Keratinocyte (primary cell): ENCODE results near the gene PPP2R5B. TPM values are rescaled to one million over a fixed set of nuclear protein-coding genes. Genes with fewer than 3 reads are reported as not detected.

ENCODE experiments used
- DNase-seq: peaks from one replicate; pipeline ENCODE4 v3.0.0-alpha.2; 2011; ENCODE audit warnings: low read depth, missing footprints, low spot score
- FAIRE-seq: peaks from 2 replicates; lab custom pipeline; 2011; peaks lifted over from hg19 to GRCh38; lab: Jason Lieb, UNC
- H2AFZ ChIP-seq: 2 replicates; pipeline ENCODE4 v1.6.0; 2012; ENCODE audit warnings: low read length, control low read depth, inconsistent platforms; ENCODE audit not compliant: control insufficient read depth
- H3K27ac ChIP-seq: 2 replicates; pipeline ENCODE4 v1.5.1; 2011; ENCODE audit warnings: low read length; ENCODE audit not compliant: control insufficient read depth, insufficient read depth
- H3K27me3 ChIP-seq: 3 replicates; pipeline ENCODE4 v1.6.0; 2011; ENCODE audit warnings: low read length; ENCODE audit not compliant: control insufficient read depth, insufficient read depth; ENCODE audit errors: extremely low read depth
- H3K36me3 ChIP-seq, 2 experiments: 2 replicates in 1 of 2; 3 replicates in 1 of 2; pipeline ENCODE4 v1.5.1; 2011; ENCODE audit warnings: low read length in 2 of 2, mild to moderate bottlenecking in 1 of 2; ENCODE audit not compliant: control insufficient read depth in 2 of 2, insufficient read depth in 2 of 2; ENCODE audit errors: extremely low read depth in 1 of 2
- H3K4me1 ChIP-seq: 3 replicates; pipeline ENCODE4 v1.5.1; 2011; ENCODE audit warnings: low read length; ENCODE audit not compliant: control insufficient read depth, insufficient read depth; ENCODE audit errors: extremely low read depth
- H3K4me2 ChIP-seq: 3 replicates; pipeline ENCODE4 v1.6.0; 2011; ENCODE audit warnings: low read depth, low read length; ENCODE audit not compliant: control insufficient read depth, insufficient read depth; ENCODE audit errors: extremely low read depth
- H3K4me3 ChIP-seq, 3 experiments: fragments of 200-600 bp in 1 of 3; sonication (generic) in 1 of 3; 2 replicates in 2 of 3; 3 replicates in 1 of 3; pipeline ENCODE4 v1.5.1; 2011 to 2016; ENCODE audit warnings: low read length in 3 of 3, mild to moderate bottlenecking in 3 of 3, control low read depth in 2 of 3, inconsistent platforms in 1 of 3, low read depth in 1 of 3, mixed read lengths in 1 of 3, mixed run types in 1 of 3, moderate library complexity in 1 of 3; ENCODE audit not compliant: control insufficient read depth in 2 of 3, insufficient read depth in 2 of 3; ENCODE audit errors: extremely low read depth in 1 of 3
- H3K79me2 ChIP-seq: 2 replicates; pipeline ENCODE4 v1.6.0; 2012; ENCODE audit warnings: low read length; ENCODE audit not compliant: control insufficient read depth, insufficient read depth
- H3K9ac ChIP-seq: 3 replicates; pipeline ENCODE4 v1.6.0; 2011; ENCODE audit warnings: low read length; ENCODE audit not compliant: control insufficient read depth, insufficient read depth; ENCODE audit errors: extremely low read depth
- H3K9me1 ChIP-seq: 3 replicates; pipeline ENCODE4 v1.6.0; 2011; ENCODE audit warnings: low read length; ENCODE audit not compliant: control insufficient read depth, insufficient read depth; ENCODE audit errors: extremely low read depth
- H3K9me3 ChIP-seq: 2 replicates; pipeline ENCODE4 v1.5.1; 2012; ENCODE audit warnings: low read depth, low read length; ENCODE audit not compliant: control insufficient read depth
- H4K20me1 ChIP-seq: 3 replicates; pipeline ENCODE4 v1.6.0; 2011; ENCODE audit warnings: low read length; ENCODE audit not compliant: control insufficient read depth, insufficient read depth; ENCODE audit errors: extremely low read depth
- EZH2 ChIP-seq: IDR thresholded peaks from one replicate; pipeline ENCODE4 v1.6.1; 2012; ENCODE audit warnings: inconsistent platforms, mild to moderate bottlenecking, low read length, moderate library complexity
- dilution Hi-C: fragments of 300-500 bp; cut with MboI; formaldehyde crosslinking; loops from one replicate; pipeline ENCODE4 v1.7.0; 2020; ENCODE audit warnings: low sequenced_read_pairs; ENCODE audit not compliant: extremely low pct_ligation_motif_present
- polyA plus RNA-seq, 5 experiments: library from polyadenylated mRNA; depleted of rRNA in 3 of 5; stranded (reverse) in 3 of 5; stranded (forward) in 1 of 5; unstranded in 1 of 5; fragments of >200 nt; gene quantifications; 1 replicate in 1 of 5; 2 replicates in 3 of 5; 3 replicates in 1 of 5; pipeline versions ENCODE4 v1.2.1 to v1.2.3, GENCODE V29; 2011 to 2012; ENCODE audit warnings: missing spikeins in 2 of 5, low read depth in 1 of 5, low replicate concordance in 1 of 5
- TF ChIP-seq, protein P1 (sequence below), 3 experiments: IDR thresholded peaks in 1 of 3; conservative IDR thresholded peaks in 1 of 3; optimal IDR thresholded peaks in 1 of 3; 2 replicates in 2 of 3; 3 replicates in 1 of 3; pipeline versions ENCODE3 to v1.5.1; 2011; ENCODE audit warnings: low read length in 3 of 3, mild to moderate bottlenecking in 3 of 3, moderate library complexity in 2 of 3, control low read depth in 1 of 3, inconsistent platforms in 1 of 3; ENCODE audit not compliant: insufficient read depth in 2 of 3; ENCODE audit errors: extremely low read depth in 1 of 3

The PPP2R5B gene
- polyA plus RNA-seq, 1 donor (not counting 4 experiments of a cell fraction or from before 2014, with no cell fraction given): 16.4 TPM

DNA sequence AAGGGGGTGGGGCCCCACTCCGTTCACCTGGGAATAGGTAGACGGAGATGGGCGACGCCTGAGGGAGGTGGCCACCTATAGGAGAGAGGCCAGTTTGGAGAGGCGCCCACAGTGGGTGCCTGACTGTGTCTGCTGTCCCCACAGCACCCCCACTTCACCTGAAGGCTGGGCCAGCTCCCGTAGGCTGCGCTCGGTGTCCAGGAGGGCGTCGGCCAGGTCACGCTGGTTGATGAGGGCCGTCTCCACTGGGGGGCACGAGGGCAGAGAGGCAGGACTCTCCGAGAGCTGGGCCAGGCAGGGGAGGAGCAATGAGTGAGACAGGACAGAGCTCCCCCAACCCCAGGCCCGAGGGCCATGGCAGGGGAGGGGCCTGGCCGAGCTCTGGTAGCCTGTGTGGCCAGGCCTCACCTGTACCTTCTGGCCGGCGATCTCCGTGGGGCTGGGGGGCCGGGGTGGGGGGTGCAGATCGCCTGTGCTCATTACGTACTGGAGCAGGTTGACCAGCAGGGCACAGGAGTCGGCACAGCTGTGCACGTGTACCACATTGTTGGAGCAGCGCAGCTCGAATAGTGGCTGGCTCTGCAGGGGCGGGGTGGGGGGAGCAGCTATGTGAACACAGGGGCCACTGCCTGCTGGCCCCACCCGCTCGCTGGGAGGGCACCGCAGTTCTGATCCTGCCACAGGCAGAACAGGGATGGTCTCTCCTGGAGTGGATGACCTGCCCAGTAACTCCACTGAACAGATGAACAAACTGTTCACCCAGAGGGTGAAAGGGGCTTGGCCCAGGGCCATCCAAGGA is 22.2 kb upstream of the PPP2R5B start:
- DNase-seq (no peak), FAIRE-seq (no peak)
- Histone ChIP-seq H3K4me3 (no peak overlapping the region), H4K20me1 (no peaks in the 10 kb centered on the region), H3K36me3 (peaks cover 18 to 37% of the 10 kb centered on the region in 2 experiments), H2AFZ (no peak overlapping the region), H3K9me3 (no peaks in the 10 kb centered on the region), H3K9me1 (no peaks in the 10 kb centered on the region), H3K4me2 (no peak overlapping the region), H3K4me1 (peaks cover 10% of the 10 kb centered on the region), H3K27ac (no peak overlapping the region), H3K9ac (no peak overlapping the region), H3K27me3 (no peaks in the 10 kb centered on the region), H3K79me2 (no peaks in the 10 kb centered on the region)
- TF ChIP-seq, protein P1, sequence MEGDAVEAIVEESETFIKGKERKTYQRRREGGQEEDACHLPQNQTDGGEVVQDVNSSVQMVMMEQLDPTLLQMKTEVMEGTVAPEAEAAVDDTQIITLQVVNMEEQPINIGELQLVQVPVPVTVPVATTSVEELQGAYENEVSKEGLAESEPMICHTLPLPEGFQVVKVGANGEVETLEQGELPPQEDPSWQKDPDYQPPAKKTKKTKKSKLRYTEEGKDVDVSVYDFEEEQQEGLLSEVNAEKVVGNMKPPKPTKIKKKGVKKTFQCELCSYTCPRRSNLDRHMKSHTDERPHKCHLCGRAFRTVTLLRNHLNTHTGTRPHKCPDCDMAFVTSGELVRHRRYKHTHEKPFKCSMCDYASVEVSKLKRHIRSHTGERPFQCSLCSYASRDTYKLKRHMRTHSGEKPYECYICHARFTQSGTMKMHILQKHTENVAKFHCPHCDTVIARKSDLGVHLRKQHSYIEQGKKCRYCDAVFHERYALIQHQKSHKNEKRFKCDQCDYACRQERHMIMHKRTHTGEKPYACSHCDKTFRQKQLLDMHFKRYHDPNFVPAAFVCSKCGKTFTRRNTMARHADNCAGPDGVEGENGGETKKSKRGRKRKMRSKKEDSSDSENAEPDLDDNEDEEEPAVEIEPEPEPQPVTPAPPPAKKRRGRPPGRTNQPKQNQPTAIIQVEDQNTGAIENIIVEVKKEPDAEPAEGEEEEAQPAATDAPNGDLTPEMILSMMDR (optimal IDR thresholded peaks at IDR 0.05 in 1 of 3, IDR thresholded peaks at IDR 0.05 in 1 of 3, conservative IDR thresholded peaks at IDR 0.05 in 1 of 3; ENCODE audit: extremely low read depth in 1 of 3, insufficient read depth in 2 of 3, low read length in 3 of 3): no peak
- no peak for TF ChIP-seq EZH2
- dilution Hi-C loops: no loop called here

- Histone ChIP-seq H3K79me2 (no peaks in the 10 kb centered on the region), H4K20me1 (no peaks in the 10 kb centered on the region), H3K27me3 (no peaks in the 10 kb centered on the region), H3K9me1 (no peaks in the 10 kb centered on the region), H3K4me3 (no peak overlapping the region), H2AFZ (no peak overlapping the region), H3K36me3 (peaks cover 18 to 34% of the 10 kb centered on the region in 2 experiments), H3K9me3 (no peaks in the 10 kb centered on the region), H3K9ac (no peak overlapping the region), H3K4me2 (no peak overlapping the region), H3K27ac (no peak overlapping the region), H3K4me1 (peaks cover 10% of the 10 kb centered on the region)
- dilution Hi-C loops: no loop called here
- FAIRE-seq (no peak), DNase-seq (no peak)
- TF ChIP-seq EZH2: no peak
- TF ChIP-seq, protein P1 (optimal IDR thresholded peaks at IDR 0.05 in 1 of 3, IDR thresholded peaks at IDR 0.05 in 1 of 3, conservative IDR thresholded peaks at IDR 0.05 in 1 of 3; ENCODE audit: extremely low read depth in 1 of 3, insufficient read depth in 2 of 3, low read length in 3 of 3): no peak
These were observed 21.1 kb upstream of the PPP2R5B start for GRCh38 chr11:64903291-64903833.
